ENCODE results near the gene SH3RF3. TPM values are rescaled to one million over a fixed set of nuclear protein-coding genes. Genes with fewer than 3 reads are reported as not detected.

The SH3RF3 gene
- total RNA-seq, 1 experiment from 2014 or later: 1.0 TPM

- DNase-seq (ENCODE audit: low spot score) (no peak), ATAC-seq (no peak)
- H3K4me1 Mint-ChIP-seq: peaks cover 20% of the 10 kb centered on the region
- no peak overlapping the region for H3K4me3 Mint-ChIP-seq
- CTCF ChIA-PET: interaction anchor here (1.0 to 1.8 kb wide), 5 partner anchors 15 to 301 kb away, joined by 3 to 10 read pairs (median 4); partner anchors contain the start of gene SH3RF3
- no peak overlapping the region for H3K27ac Mint-ChIP-seq
- POLR2A ChIA-PET: no interaction called here
- H3K9me3 Mint-ChIP-seq: no peaks in the 10 kb centered on the region
- TF ChIP-seq FOXJ3 (CRISPR knock-in tag; IDR thresholded peaks at IDR 0.05; ENCODE audit: borderline replicate concordance) (no peak), NR2C2 (CRISPR knock-in tag; IDR thresholded peaks at IDR 0.05) (no peak), FOXP1 (CRISPR knock-in tag; IDR thresholded peaks at IDR 0.05; ENCODE audit: borderline replicate concordance) (no peak), ZNF671 (CRISPR knock-in tag; IDR thresholded peaks at IDR 0.05) (no peak), CTCF (IDR thresholded peaks at IDR 0.05) (no peak), ZNF232 (CRISPR knock-in tag; IDR thresholded peaks at IDR 0.05) (no peak), ZBTB43 (CRISPR knock-in tag; IDR thresholded peaks at IDR 0.05) (no peak), NFE2L1 (CRISPR knock-in tag; IDR thresholded peaks at IDR 0.05) (no peak), RORB (CRISPR knock-in tag; IDR thresholded peaks at IDR 0.05) (no peak), EMX1 (CRISPR knock-in tag; IDR thresholded peaks at IDR 0.05) (no peak), MAX (CRISPR knock-in tag; IDR thresholded peaks at IDR 0.05) (no peak)
- no peaks in the 10 kb centered on the region; the same call in 1 of the 2 replicates for H3K27me3 Mint-ChIP-seq (ENCODE audit: low read depth)
- H3K36me3 Mint-ChIP-seq: no peaks in the 10 kb centered on the region
Measured at GRCh38 chr2:109208951-109209335, 79.9 kb downstream of the SH3RF3 start.

- H3K27ac Mint-ChIP-seq: no peak overlapping the region
- H3K4me1 Mint-ChIP-seq: peaks cover 20% of the 10 kb centered on the region
- ChIA-PET CTCF (no interaction called here), POLR2A (no interaction called here)
- H3K4me3 Mint-ChIP-seq: no peak overlapping the region
- H3K9me3 Mint-ChIP-seq: no peaks in the 10 kb centered on the region
- H3K36me3 Mint-ChIP-seq: no peaks in the 10 kb centered on the region
- H3K27me3 Mint-ChIP-seq (ENCODE audit: low read depth): no peaks in the 10 kb centered on the region; the same call in 1 of the 2 replicates
- ATAC-seq: no peak
- DNase-seq (ENCODE audit: low spot score): no peak
- TF ChIP-seq SMAD4 (CRISPR knock-in tag; IDR thresholded peaks at IDR 0.05): no peak
- TF ChIP-seq HMGA2 (CRISPR knock-in tag; IDR thresholded peaks at IDR 0.05): no peak
- TF ChIP-seq AR (CRISPR knock-in tag; IDR thresholded peaks at IDR 0.05): no peak
- TF ChIP-seq NFYB (CRISPR knock-in tag; conservative IDR thresholded peaks at IDR 0.05; ENCODE audit: low read depth): no peak
- TF ChIP-seq ZNF121 (CRISPR knock-in tag; IDR thresholded peaks at IDR 0.05): no peak
- no peak for TF ChIP-seq E2F4 (CRISPR knock-in tag; IDR thresholded peaks at IDR 0.05; ENCODE audit: borderline replicate concordance, low read depth)
- TF ChIP-seq NR3C1 (CRISPR knock-in tag; conservative IDR thresholded peaks at IDR 0.05; ENCODE audit: low read depth): no peak
- no peak for TF ChIP-seq ELF4 (CRISPR knock-in tag; IDR thresholded peaks at IDR 0.05; ENCODE audit: low read depth)
- TF ChIP-seq JAZF1 (CRISPR knock-in tag; IDR thresholded peaks at IDR 0.05): no peak
- TF ChIP-seq PRDM15 (CRISPR knock-in tag; IDR thresholded peaks at IDR 0.05): no peak
- no peak for TF ChIP-seq TP53 (CRISPR knock-in tag; IDR thresholded peaks at IDR 0.05)
- no peak for TF ChIP-seq SOX15 (CRISPR knock-in tag; IDR thresholded peaks at IDR 0.05)
- TF ChIP-seq GRHL2 (CRISPR knock-in tag; IDR thresholded peaks at IDR 0.05; ENCODE audit: insufficient replicate concordance, severe bottlenecking): no peak
- no peak for TF ChIP-seq NR1H2 (CRISPR knock-in tag; IDR thresholded peaks at IDR 0.05)
- no peak for TF ChIP-seq ZNF671 (CRISPR knock-in tag; IDR thresholded peaks at IDR 0.05)
- no peak for TF ChIP-seq CDX4 (CRISPR knock-in tag; IDR thresholded peaks at IDR 0.05; ENCODE audit: borderline replicate concordance)
- TF ChIP-seq ZNF416 (CRISPR knock-in tag; IDR thresholded peaks at IDR 0.05): no peak
Measured at GRCh38 chr2:109209412-109209811, 80.4 kb downstream of the SH3RF3 start.

Measured in WTC11 (cell line).